ENCODE measurements around the gene TMEM145.
"Not testable (repeated sequence)": the region's sequence is repeated elsewhere in the genome, so short reads cannot be mapped to it uniquely, and the experiment has no call there.

The TMEM145 gene

GRCh38 chr19:42333975-42334696 lies 21.0 kb downstream of the TMEM145 start:
- no peak for DNase-seq (ENCODE audit: low read depth, low spot score)

- no peak for DNase-seq (ENCODE audit: low read depth, low spot score)
These were observed 21.7 kb downstream of the TMEM145 start for GRCh38 chr19:42334697-42335373.

DNA sequence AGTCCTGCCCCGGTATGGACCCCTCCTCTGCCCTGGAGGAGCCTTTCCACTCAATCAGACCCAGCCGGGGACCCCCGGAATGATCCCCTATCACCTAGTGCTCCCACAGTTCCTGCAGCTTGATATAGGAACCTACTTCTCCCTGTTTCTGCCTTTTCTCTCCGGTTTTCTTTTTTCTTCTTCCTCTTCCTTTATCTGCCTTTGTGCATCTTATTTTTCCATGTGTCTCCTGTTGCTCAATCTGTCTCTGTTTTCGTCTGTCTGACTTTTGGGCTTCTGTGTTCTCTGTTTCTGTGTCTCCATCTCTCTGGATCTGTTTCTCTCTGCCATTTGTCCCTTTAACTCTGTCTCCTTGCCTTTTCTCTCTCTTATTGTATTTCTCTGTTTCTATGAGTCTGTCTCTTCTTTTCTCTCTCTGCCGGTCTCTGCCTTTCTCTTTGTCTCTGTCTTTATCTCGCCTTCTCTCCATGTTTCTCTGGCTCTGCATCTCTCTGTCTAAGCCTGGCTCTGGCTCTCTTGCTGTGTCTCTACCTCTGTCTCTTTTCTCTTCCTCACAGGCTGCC lies 22.3 kb downstream of the TMEM145 start:
- DNase-seq (ENCODE audit: low read depth, low spot score) = no peak

DNA sequence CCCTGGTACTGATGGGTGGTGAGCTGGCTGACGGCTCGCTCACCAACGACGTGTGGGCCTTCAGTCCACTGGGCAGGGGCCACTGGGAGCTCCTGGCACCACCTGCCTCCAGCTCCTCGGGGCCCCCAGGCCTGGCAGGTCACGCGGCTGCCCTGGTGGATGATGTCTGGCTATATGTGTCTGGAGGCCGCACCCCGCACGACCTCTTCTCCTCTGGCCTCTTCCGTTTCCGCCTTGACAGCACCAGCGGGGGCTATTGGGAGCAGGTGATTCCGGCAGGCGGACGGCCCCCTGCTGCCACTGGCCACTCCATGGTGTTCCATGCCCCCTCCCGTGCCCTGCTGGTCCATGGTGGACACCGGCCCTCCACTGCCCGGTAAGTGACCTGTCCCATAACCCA lies 22.9 kb downstream of the TMEM145 start:
- no peak for DNase-seq (ENCODE audit: low read depth, low spot score)

DNA sequence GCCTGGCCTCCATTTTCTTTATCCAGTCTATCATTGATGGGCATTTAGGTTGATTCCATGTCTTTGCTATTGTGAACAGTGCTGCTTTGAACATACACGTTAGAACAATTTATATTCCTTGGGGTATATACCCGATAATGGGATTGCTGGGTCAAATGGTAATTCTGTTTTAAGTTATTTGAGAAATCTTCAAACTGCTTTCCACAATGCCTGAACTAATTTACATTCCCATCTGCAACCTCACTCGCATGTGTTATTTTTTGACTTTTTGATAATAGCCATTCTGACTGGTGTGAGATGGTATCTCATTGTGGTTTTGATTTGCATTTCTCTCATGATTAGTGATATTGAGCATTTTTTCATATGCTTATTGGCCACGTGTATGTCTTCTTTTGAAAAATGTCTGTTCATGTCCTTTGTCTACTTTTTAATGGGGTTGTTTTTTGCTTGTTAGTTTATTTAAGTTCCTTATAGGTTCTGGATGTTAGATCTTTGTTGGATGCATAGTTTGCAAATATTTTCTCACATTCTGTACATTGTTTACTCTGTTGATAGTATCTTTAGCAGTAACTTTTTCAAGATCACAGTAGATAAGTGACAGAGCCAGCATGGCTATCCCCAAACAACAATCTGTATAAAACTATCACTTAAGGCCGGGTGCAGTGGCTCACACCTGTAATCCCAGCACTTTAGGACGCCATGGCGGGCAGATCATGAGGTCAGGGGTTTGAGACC lies 26.2 kb downstream of the TMEM145 start:
- DNase-seq (ENCODE audit: low read depth, low spot score) = not testable (repeated sequence)

- DNase-seq (ENCODE audit: low read depth, low spot score) = not testable (repeated sequence)
These were observed 26.8 kb downstream of the TMEM145 start for GRCh38 chr19:42339922-42340321.

DNA sequence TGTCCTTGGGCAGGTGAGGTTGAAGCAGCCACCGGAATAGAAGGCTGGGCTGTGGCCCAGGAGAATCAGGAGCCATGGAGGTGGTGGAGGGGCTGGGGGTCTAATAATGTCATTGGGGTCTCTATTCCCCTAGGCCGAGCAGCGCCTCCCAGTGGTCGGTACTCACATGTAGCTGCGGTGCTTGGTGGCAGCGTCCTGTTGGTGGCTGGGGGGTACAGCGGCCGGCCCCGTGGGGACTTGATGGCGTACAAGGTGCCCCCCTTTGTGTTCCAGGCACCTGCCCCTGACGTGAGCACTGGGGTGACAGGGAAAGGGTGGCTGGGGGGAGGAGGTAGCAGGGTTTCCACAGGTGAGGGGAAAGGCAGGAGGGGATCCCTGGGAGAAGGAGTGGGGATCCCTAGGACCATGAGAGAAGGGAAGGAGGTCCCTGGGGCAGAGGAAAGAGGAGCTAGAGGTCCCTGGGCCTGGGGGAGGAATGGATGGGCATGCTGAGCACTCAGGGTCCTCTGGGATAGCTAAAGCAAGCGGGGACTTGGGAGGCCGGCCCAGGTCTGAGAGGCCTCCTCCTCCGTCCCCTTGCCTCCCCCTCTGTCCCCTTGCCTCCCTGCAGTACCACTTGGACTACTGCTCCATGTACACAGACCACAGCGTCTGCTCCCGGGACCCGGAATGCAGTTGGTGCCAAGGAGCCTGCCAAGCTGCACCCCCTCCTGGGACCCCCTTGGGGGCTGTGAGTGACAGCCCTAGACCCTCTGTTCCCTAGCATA lies 30.4 kb downstream of the TMEM145 start:
- DNase-seq (ENCODE audit: low read depth, low spot score) = no peak

GRCh38 chr19:42344336-42344893 lies 31.3 kb downstream of the TMEM145 start:
- no peak for DNase-seq (ENCODE audit: low read depth, low spot score)

DNA sequence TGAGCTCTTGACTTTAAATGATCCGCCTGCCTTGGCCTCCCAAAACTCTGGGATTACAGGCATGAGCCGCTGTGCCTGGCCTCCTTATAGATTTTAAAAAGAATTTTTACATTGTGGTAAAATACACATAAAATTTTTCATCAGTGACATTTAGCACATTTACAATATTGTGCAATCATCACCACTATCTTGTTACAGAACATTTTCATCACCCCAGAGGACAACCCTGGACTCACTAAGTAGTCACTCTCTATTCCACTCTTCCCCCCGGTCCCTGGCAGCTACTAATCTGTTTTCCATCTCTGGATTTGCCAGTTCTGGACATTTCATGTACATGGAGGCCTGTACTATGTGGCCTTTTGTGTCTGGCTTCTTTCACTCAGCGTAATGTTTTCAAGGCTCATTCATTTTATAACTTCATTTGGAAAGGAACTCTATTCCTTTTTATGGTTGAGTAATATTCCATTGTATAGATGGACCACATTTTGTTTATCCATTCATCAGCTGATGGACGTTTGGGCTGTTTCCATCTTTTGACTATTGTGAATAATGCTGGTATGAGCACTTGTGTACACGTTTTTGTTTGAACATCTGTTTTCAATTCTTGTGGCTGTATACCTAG lies 32.2 kb downstream of the TMEM145 start:
- DNase-seq (ENCODE audit: low read depth, low spot score) = no peak

GRCh38 chr19:42348211-42348610 lies 35.1 kb downstream of the TMEM145 start:
- no peak for DNase-seq (ENCODE audit: low read depth, low spot score)

DNA sequence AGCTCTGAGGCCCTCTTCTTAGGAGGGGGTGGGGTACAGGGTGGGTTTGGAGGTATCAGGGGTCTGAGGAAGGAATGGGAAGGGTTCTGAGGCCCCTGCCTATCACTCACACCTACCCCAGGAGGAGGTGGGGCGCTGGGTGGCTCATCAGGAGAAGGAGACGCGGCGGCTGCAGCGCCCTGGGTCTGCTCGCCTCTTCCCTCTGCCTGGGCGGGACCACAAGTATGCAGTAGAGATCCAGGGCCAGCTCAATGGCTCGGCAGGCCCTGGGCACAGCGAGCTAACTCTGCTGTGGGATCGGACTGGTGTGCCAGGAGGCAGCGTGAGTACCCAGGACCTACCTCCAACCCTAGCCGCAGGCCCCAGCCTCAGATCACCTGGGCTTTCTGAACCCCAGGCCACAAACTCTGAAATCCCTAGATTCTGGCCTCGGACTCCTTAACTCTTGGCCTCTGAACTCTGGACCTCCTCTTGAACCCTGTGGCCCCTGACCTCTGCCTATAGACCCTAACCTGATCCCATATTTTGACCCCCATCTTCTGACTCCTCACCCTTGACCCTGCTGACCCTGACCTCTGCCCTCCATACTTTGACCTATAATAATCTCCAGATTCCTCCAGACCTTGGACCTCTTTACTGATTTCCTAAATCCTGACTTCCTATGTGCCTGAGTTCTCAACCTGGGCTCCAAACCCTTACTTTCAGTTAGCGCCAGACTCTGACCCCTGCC lies 36.4 kb downstream of the TMEM145 start:
- no peak for DNase-seq (ENCODE audit: low read depth, low spot score)

- no peak for DNase-seq (ENCODE audit: low read depth, low spot score)
These were observed 37.3 kb downstream of the TMEM145 start for GRCh38 chr19:42350417-42350816.

DNA sequence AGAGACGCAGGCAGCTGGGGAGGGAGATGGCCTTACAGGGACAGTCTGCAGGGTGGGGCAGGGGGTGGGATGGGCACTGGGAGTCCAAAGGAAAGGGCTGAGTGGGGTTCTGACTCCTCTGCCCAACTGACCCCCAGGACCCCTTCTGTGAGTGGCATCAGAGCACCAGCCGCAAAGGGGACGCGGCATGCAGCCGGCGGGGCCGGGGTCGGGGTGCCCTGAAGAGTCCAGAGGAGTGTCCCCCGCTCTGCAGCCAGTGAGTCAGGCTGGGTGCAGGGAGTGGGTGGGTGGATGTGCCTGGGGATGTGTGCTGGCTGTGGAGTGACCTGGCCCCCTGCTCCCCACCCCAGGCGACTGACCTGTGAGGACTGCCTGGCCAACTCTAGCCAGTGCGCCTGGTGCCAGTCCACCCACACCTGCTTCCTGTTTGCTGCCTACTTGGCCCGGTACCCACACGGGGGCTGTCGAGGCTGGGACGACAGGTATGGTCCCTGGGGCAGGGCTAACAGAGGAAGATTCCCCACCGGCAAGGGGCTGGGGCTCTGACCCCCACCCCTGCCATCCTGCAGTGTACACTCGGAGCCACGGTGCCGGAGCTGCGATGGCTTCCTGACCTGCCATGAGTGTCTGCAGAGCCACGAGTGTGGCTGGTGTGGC lies 38.1 kb downstream of the TMEM145 start:
- DNase-seq (ENCODE audit: low read depth, low spot score) = no peak

DNA sequence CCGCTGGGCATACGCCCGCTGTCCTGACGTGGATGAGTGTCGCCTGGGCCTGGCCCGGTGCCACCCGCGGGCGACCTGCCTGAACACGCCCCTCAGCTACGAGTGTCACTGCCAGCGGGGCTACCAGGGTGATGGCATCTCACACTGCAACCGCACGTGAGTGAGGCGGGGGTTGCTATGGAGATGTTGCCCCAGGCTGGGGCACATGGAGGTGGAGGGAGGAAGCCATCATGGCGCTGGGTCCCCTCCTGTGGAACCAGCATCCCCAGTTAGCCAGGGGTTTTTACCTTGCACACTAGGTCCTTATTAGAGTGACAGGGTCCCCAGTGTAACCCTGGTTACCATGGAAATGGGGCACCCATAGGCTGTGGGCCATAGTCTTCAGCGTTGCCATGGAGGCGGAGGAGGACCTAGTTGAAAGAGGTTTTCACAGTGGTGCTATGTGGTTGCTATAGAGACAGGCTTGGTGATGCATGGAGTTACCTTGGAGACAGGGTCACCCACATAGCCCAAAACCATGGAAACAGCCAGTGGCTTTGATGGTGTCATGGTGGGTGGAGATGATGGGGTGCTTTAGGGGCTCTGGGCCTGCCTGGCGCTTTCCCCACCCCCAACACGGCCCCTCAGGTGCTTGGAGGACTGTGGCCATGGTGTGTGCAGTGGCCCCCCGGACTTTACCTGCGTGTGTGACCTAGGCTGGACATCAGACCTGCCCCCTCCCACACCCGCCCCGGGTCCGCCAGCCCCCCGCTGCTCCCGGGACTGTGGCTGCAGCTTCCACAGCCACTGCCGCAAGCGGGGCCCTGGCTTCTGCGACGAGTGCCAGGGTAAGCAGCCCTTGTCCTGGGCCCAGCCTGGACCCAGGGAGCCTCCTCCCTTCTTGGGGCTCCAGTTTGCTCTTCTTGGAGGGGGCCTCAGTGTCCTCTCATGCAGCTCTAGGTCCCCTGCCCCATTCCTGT lies 39.5 kb downstream of the TMEM145 start:
- no peak for DNase-seq (ENCODE audit: low read depth, low spot score)

- no peak for DNase-seq (ENCODE audit: low read depth, low spot score)
These were observed 40.4 kb downstream of the TMEM145 start for GRCh38 chr19:42353341-42354015.

DNA sequence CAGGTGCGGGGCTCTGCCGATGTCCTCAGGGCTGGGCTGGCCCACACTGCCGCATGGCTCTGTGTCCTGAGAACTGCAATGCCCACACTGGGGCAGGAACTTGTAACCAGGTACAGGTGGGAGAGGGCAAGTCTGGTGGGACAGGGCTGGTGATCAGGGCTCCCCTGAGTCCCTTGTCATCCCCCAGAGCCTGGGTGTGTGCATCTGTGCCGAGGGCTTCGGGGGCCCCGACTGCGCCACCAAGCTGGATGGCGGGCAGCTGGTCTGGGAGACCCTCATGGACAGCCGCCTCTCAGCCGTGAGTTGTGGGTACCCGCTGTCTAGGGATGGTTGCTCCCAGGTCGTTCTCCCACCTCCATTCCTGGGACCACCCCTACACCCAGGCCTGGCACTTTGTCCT lies 42.8 kb downstream of the TMEM145 start:
- DNase-seq (ENCODE audit: low read depth, low spot score) = no peak

- no peak for DNase-seq (ENCODE audit: low read depth, low spot score)
These were observed 43.6 kb downstream of the TMEM145 start for GRCh38 chr19:42356686-42357085.

DNA sequence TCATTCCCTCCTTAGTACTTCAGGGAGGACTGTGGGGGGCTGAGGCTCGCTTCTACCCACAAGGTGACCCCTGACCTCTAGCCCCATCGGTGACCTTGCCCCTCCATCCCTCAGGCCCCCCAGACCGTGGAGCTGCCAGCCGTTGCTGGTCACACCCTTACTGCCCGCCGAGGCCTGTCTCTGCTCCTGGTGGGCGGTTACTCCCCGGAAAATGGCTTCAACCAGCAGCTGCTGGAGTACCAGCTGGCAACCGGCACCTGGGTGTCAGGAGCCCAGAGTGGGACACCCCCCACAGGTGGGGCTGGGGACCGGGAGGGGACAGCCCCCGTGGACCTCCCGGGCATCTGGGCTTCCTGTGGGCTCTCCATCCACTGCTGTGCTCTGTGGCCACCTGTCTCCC lies 44.2 kb downstream of the TMEM145 start:
- no peak for DNase-seq (ENCODE audit: low read depth, low spot score)
